Hepatocyte (in vitro differentiated cells): Measurements from ENCODE around the gene ZNF750. TPM values are rescaled to one million over a fixed set of nuclear protein-coding genes. Genes with fewer than 3 reads are reported as not detected.

Experiments used
- DNase-seq: peaks from one replicate; pipeline ENCODE4 v3.0.0-alpha.2; 2016; ENCODE audit warnings: low spot score
- H2AFZ ChIP-seq: fragments of 200-600 bp; sonication (generic); 2 replicates; pipeline ENCODE4 v1.6.0; 2016; ENCODE audit warnings: antibody characterized with exemption, mild to moderate bottlenecking
- H3K27ac ChIP-seq: fragments of 200-600 bp; sonication (generic); 2 replicates; pipeline ENCODE4 v1.5.1; 2016; ENCODE audit warnings: mild to moderate bottlenecking
- H3K27me3 ChIP-seq: fragments of 200-600 bp; sonication (generic); 2 replicates; pipeline ENCODE4 v1.6.1; 2016
- H3K36me3 ChIP-seq: fragments of 200-600 bp; sonication (generic); replicated peaks from 2 replicates; pipeline ENCODE4 v1.5.1; 2016; ENCODE audit warnings: low read depth; ENCODE audit not compliant: insufficient read depth
- H3K4me1 ChIP-seq: fragments of 200-600 bp; sonication (generic); 2 replicates; pipeline ENCODE4 v1.5.1; 2016; ENCODE audit warnings: mild to moderate bottlenecking, moderate library complexity; ENCODE audit not compliant: insufficient read depth
- H3K4me2 ChIP-seq: fragments of 200-600 bp; sonication (generic); 2 replicates; pipeline ENCODE4 v1.6.0; 2016
- H3K4me3 ChIP-seq: fragments of 200-600 bp; sonication (generic); 2 replicates; pipeline ENCODE4 v1.5.1; 2016; ENCODE audit warnings: mild to moderate bottlenecking
- H3K79me2 ChIP-seq: fragments of 200-600 bp; sonication (generic); 2 replicates; pipeline ENCODE4 v1.6.0; 2017; ENCODE audit warnings: mild to moderate bottlenecking
- H3K9me2 ChIP-seq: fragments of 200-600 bp; sonication (generic); replicated peaks from 2 replicates; pipeline ENCODE4 v1.6.0; 2017; ENCODE audit warnings: mild to moderate bottlenecking; ENCODE audit not compliant: insufficient read depth
- H3K9me3 ChIP-seq: fragments of 200-600 bp; sonication (generic); 2 replicates; pipeline ENCODE4 v1.5.1; 2016; ENCODE audit warnings: low read depth, mild to moderate bottlenecking
- H4K20me1 ChIP-seq: fragments of 200-600 bp; sonication (generic); 2 replicates; pipeline ENCODE4 v1.6.0; 2016; ENCODE audit warnings: mild to moderate bottlenecking; ENCODE audit not compliant: insufficient read depth, poor library complexity, severe bottlenecking
- CTCF ChIP-seq: fragments of 200-600 bp; sonication (generic); IDR thresholded peaks from 2 replicates; pipeline ENCODE4 v1.5.1; 2016; ENCODE audit warnings: antibody characterized with exemption, mild to moderate bottlenecking; ENCODE audit not compliant: poor library complexity
- EZH2 ChIP-seq: fragments of 200-600 bp; sonication (generic); IDR thresholded peaks from 2 replicates; pipeline ENCODE4 v1.6.1; 2016; ENCODE audit warnings: antibody characterized with exemption, mild to moderate bottlenecking, borderline replicate concordance
- EZH2phosphoT487 ChIP-seq: fragments of 200-600 bp; sonication (generic); IDR thresholded peaks from one replicate; pipeline ENCODE4 v1.6.1; 2018; ENCODE audit warnings: antibody characterized with exemption, mild to moderate bottlenecking, low read depth, moderate library complexity; ENCODE audit not compliant: unreplicated experiment, severe bottlenecking
- WGBS: methylation state at CpG from one replicate; pipeline ENCODE4 v1.1.6; 2016; ENCODE audit warnings: low lambda C conversion rate; ENCODE audit errors: missing lambda C conversion rate; 5-methylcytosine and 5-hydroxymethylcytosine counted together
- polyA plus RNA-seq: library from polyadenylated mRNA; unstranded; fragments of >200 nt; fragmentation: Nextera tagmentation; extraction: Ambion mirVana; gene quantifications from 2 replicates; pipeline ENCODE4 v1.2.1, GENCODE V29; 2016
- total RNA-seq: library from RNA; depleted of rRNA; stranded (reverse); fragments of >200 nt; gene quantifications from 2 replicates; pipeline ENCODE4 v1.2.3, GENCODE V29; 2014

ZNF750 gene
- total and polyA plus RNA-seq, 2 experiments from 2014 or later: 0.27 to 2.1 TPM

GRCh38 chr17:82860606-82861392 is 21.0 kb upstream of the ZNF750 start:
- 89% methylated on average over 42 of the region's 42 CpGs for WGBS
- TF ChIP-seq EZH2: no peak
- TF ChIP-seq CTCF: no peak
- no peak for TF ChIP-seq EZH2phosphoT487
- Histone ChIP-seq H3K27ac (peak overlapping the region; percentile 89), H4K20me1 (no peaks in the 10 kb centered on the region), H3K9me2 (no peaks in the 10 kb centered on the region), H3K4me1 (peaks cover 38% of the 10 kb centered on the region), H3K4me3 (no peak overlapping the region), H3K36me3 (no peaks in the 10 kb centered on the region), H3K9me3 (no peaks in the 10 kb centered on the region), H3K27me3 (no peaks in the 10 kb centered on the region), H2AFZ (no peak overlapping the region), H3K79me2 (no peaks in the 10 kb centered on the region), H3K4me2 (peak overlapping the region; percentile 38)
- DNase-seq: no peak

- Histone ChIP-seq H3K9me2 (no peaks in the 10 kb centered on the region), H4K20me1 (no peaks in the 10 kb centered on the region), H3K9me3 (no peaks in the 10 kb centered on the region), H3K4me2 (peak overlapping the region; percentile 38), H3K79me2 (no peaks in the 10 kb centered on the region), H3K4me3 (no peak overlapping the region), H3K36me3 (no peaks in the 10 kb centered on the region), H2AFZ (no peak overlapping the region), H3K27me3 (no peaks in the 10 kb centered on the region), H3K4me1 (peaks cover 28% of the 10 kb centered on the region), H3K27ac (peak overlapping the region; percentile 89)
- DNase-seq: peak; percentile 73
- no peak for TF ChIP-seq EZH2phosphoT487
- TF ChIP-seq EZH2: no peak
- 67% methylated on average over 22 of the region's 23 CpGs for WGBS
Measured at GRCh38 chr17:82859431-82860403, 19.9 kb upstream of the ZNF750 start.

- Histone ChIP-seq H4K20me1 (no peaks in the 10 kb centered on the region), H3K27ac (peak overlapping the region; percentile 89), H3K27me3 (no peaks in the 10 kb centered on the region), H2AFZ (no peak overlapping the region), H3K36me3 (no peaks in the 10 kb centered on the region), H3K9me3 (no peaks in the 10 kb centered on the region), H3K4me2 (peak overlapping the region; percentile 32), H3K4me3 (no peak overlapping the region), H3K4me1 (peaks cover 22% of the 10 kb centered on the region), H3K9me2 (no peaks in the 10 kb centered on the region), H3K79me2 (no peaks in the 10 kb centered on the region)
- 86% methylated on average over 28 of the region's 28 CpGs for WGBS
- no peak for TF ChIP-seq EZH2
- TF ChIP-seq EZH2phosphoT487: no peak
- TF ChIP-seq CTCF: no peak
- DNase-seq: peak; percentile 58
Measured at GRCh38 chr17:82858376-82859126, 18.7 kb upstream of the ZNF750 start.
